ENCODE results near the gene GHRH.

GHRH gene

DNA sequence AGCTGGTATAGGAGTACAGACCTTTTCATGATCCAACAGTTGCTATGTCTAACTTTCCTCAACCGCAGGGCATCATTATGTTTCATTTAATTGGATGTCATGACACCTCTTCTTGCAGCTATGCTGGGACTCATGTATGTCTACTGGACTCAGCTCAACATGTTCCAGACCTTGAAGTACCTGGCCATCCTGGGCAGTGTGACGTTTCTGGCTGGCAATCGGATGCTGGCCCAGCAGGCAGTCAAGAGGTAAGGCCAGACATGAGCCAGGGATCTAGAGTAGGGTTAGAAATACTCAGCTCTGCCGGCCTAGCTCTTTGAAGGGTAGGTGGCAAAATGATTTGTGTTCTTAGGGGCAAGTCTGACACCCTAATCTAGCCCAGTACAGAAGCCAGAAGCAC lies 25.2 kb downstream of the GHRH start:
- DNase-seq = no peak

DNA sequence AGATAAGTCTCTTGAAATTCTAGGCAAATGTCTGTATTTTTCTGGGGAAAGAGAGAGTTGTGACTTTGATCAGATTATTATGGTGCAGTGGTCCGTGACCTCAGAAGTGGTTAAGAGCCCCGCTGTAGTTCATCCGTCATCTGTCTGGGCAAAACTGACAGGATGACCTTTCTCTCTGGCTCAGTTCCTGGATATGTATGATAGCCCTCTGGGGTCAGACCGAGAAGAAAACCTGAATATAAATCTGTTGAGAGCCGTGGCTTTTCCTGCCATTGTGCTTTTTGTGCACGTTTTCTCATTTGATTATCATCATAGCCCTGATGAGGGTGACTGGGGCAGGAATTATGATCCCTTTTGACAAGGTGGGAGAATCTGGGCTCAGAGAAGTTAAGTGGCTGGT lies 26.5 kb downstream of the GHRH start:
- DNase-seq = no peak

GRCh38 chr20:37234254-37234581 lies 27.4 kb downstream of the GHRH start:
- no peak for DNase-seq

GRCh38 chr20:37233548-37234253 lies 27.9 kb downstream of the GHRH start:
- no peak for DNase-seq

GRCh38 chr20:37231947-37232630 lies 29.5 kb downstream of the GHRH start:
- no peak for DNase-seq

DNA sequence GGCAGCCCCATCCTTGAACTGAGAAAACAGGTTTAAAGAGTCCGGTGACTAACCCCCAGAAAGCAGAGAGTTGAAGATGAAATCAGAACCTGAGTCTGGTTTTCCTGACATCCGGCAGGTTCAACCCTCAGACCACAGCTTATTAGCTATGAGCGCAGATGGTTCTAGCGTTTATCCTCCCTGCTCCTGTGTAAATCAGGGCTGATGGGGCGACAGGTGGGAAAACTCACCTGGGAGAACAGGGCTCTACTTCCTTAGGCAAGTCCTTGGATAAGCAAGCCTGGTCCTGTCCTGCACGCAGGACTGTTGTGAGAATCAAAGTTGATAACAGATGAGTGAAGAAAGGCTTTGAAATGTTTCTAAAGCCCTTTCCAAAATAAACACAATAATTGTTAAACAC lies 31.4 kb downstream of the GHRH start:
- DNase-seq = no peak

- DNase-seq = no peak
Observed at GRCh38 chr20:37229357-37229756, 32.3 kb downstream of the GHRH start.

- DNase-seq = no peak
Observed at GRCh38 chr20:37228656-37229055, 33.0 kb downstream of the GHRH start.

GRCh38 chr20:37228082-37228481 lies 33.5 kb downstream of the GHRH start:
- DNase-seq = no peak

DNA sequence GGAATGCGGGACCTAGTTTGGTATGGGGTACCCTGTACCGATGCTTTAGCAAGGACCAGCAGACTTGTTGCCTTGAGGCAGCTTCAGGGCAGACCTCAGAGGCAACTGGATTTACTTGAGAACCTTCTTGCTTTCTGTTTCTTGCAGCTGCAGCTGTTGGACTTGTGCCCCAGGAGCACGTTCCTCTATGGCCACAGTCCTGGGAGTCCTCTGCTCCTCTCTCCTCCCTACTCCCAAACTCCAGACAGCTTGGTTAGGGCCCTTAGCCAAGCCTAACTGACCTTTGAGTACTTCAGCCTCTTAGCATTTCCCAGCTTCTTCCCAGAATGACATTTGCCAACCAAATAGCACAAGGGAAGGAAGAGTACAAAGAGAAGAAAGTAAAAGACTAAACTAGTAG lies 34.7 kb downstream of the GHRH start:
- no peak for DNase-seq

DNA sequence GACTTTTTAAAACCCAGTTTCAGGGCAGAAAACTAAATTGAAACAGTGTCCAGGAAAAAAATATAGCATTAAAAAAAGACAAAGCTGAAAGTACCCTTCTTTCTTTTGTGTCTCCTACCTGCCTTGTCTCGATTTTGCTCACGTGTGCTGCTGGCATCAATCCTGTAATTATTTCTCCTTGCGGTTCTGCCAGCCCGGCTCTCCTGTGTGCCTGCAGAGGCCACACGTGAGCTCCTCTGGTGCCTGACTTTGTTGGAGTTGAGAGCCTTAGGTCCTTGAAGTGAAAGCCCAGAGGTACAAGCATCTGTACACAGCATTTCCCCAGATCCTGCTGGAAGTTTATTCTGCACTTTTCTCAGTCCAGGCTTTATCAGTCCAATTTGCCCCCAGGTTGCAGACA lies 36.5 kb downstream of the GHRH start:
- no peak for DNase-seq

- no peak for DNase-seq
Observed at GRCh38 chr20:37223053-37223452, 38.6 kb downstream of the GHRH start.

- no peak for DNase-seq
Observed at GRCh38 chr20:37222086-37222485, 39.5 kb downstream of the GHRH start.

DNA sequence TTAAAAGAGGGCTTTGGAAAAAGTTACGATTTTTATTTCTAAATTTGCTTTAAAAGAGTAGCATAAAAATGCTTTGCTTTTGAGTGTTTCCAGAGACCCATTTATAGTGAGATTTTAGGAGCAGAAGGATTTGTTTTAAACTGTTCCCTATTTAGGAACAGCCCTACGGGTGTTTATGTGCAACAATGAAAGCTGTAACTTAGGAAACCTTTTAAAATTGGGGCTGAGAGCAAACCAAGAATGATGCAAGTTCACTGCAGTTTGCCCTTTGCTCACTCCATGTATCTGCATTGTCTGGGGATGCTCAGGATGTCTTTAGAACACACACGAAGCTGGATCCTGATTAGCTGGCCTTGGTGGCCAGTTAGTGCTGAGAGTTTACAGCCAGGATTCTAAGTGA lies 40.9 kb downstream of the GHRH start:
- DNase-seq = no peak

- no peak for DNase-seq
Observed at GRCh38 chr20:37219751-37220668, 41.6 kb downstream of the GHRH start.

DNA sequence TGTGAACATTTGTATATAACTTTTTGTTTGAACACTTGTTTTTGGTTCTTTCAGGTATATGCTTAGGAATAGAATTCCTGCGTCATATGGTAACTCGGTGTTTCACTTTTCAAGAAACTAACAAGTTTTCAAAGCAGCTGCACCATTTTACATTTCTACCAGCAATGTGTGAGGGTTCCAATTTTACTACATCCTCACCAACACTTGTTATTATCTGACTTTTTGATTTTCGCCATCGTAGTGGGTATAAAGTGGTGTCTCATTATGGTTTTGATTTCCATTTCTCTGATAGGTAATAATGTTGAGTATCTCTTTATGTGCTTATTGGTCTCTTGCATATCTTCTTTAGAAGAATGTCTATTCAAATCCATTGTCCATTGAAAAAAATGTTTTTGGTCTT lies 42.6 kb downstream of the GHRH start:
- no peak for DNase-seq

DNA sequence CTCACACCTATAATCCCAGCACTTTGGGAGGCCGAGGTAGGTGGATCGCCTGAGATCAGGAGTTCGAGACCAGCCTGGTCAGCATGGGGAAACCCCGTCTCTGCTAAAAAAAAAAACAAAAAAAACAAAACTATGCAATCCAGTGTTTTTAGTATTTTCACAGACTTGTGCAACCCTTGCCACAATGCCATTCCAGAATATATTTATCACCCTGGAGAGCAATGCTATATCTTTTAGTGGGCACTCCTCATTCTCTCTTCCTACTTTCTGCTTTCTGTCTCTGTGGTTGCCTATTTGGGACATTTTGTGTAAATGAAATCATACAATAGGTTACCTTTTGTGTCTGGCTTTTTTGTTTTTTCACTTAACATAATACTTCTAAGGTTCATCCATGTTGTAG lies 43.2 kb downstream of the GHRH start:
- no peak for DNase-seq

- DNase-seq = no peak
Observed at GRCh38 chr20:37209661-37210314, 51.8 kb downstream of the GHRH start.

- no peak for DNase-seq
Observed at GRCh38 chr20:37209193-37209592, 52.4 kb downstream of the GHRH start.

DNA sequence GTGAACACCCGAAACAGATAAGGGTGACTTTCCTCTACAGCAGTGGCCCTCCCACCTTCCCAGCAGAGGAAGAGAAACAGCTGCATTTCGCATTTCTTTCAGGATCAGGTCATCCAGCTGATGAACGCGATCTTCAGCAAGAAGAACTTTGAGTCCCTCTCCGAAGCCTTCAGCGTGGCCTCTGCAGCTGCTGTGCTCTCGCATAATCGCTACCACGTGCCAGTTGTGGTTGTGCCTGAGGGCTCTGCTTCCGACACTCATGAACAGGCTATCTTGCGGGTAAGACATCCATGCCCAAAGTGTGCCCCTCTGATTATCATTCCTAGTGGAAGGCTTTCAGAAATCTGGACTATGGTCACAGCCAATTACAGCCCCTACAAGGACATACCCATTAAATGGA lies 54.4 kb downstream of the GHRH start:
- no peak for DNase-seq

GRCh38 chr20:37205794-37206193 lies 55.8 kb downstream of the GHRH start:
- no peak for DNase-seq

- no peak for DNase-seq
Observed at GRCh38 chr20:37205130-37205529, 56.5 kb downstream of the GHRH start.

- DNase-seq = no peak
Observed at GRCh38 chr20:37204056-37204455, 57.6 kb downstream of the GHRH start.
